ENCODE results near the gene CARMIL1. TPM values are rescaled to one million over a fixed set of nuclear protein-coding genes. Genes with fewer than 3 reads are reported as not detected.

CARMIL1 gene
- total RNA-seq, 1 experiment from 2014 or later, result 23.6 TPM

GRCh38 chr6:25407431-25407830 is 128.3 kb downstream of the CARMIL1 start:
- H3K4me2 ChIP-seq (ENCODE audit: insufficient read depth, insufficient read length, low read length), result peak overlapping the region; percentile 28

More at GRCh38 chr6:25407431-25407830, 128.3 kb downstream of the CARMIL1 start:
- H3K9ac ChIP-seq (ENCODE audit: extremely low read depth, insufficient read length, low read length), result no peak overlapping the region
- no peak overlapping the region for H3K18ac ChIP-seq (ENCODE audit: insufficient read length, low read depth, low read length)
- H3T11ph ChIP-seq (ENCODE audit: low read length), result no peak overlapping the region
- no peaks in the 10 kb centered on the region; the same call in 1 of the 2 replicates for H3K79me2 ChIP-seq (ENCODE audit: insufficient read depth, low read length)
- peaks cover 31 to 39% of the 10 kb centered on the region in 2 experiments for H3K4me1 Mint-ChIP-seq
- H4K5ac ChIP-seq (ENCODE audit: insufficient read length, low read depth, low read length), result no peak overlapping the region
- no peak overlapping the region for H2BK5ac ChIP-seq (ENCODE audit: insufficient read length, low read length)
- H2BK20ac ChIP-seq (ENCODE audit: low read depth, low read length, poor library complexity, severe bottlenecking), result no peak overlapping the region
- H3K9me3 ChIP-seq (ENCODE audit: control insufficient read depth, low read depth, low read length), result no peaks in the 10 kb centered on the region
- TF ChIP-seq CTCF (conservative IDR thresholded peaks at IDR 0.05), result no peak
- H2AK5ac ChIP-seq (ENCODE audit: insufficient read length, low read length), result no peak overlapping the region
- peak overlapping the region; percentile 50 for H3K27ac ChIP-seq (ENCODE audit: insufficient read length, low read depth, low read length)
- H3K4me1 ChIP-seq (ENCODE audit: insufficient read depth, low read length), result peaks cover 17% of the 10 kb centered on the region
- no peak overlapping the region for H3K27ac Mint-ChIP-seq
- H3K4ac ChIP-seq (ENCODE audit: low read depth, low read length), result no peak overlapping the region
- no peaks in the 10 kb centered on the region for H3K9me3 Mint-ChIP-seq
- WGBS (ENCODE audit: extremely low coverage, insufficient read length, low lambda C conversion rate), result no CpG with 5 or more reads among the region's 3 CpGs
- no peak overlapping the region for H3K14ac ChIP-seq (ENCODE audit: insufficient read depth, low read length)
- no peak overlapping the region for H2BK15ac ChIP-seq (ENCODE audit: low read depth, low read length)
- no peak overlapping the region for H3K56ac ChIP-seq (ENCODE audit: insufficient read length, low read depth, low read length)
- no peak overlapping the region for H2BK12ac ChIP-seq (ENCODE audit: insufficient read length, low read depth, low read length)
- no peak overlapping the region for H2BK120ac ChIP-seq (ENCODE audit: low read depth, low read length, poor library complexity, severe bottlenecking)
- H3K4me3 Mint-ChIP-seq, result no peak overlapping the region
- H2AFZ ChIP-seq (ENCODE audit: low read length), result no peak overlapping the region
- H4K20me1 ChIP-seq (ENCODE audit: control insufficient read depth, insufficient read depth, insufficient read length), result peaks cover 2% of the 10 kb centered on the region
- H3K23me2 ChIP-seq (ENCODE audit: insufficient read length, low read depth, low read length, poor library complexity, severe bottlenecking), result no peaks in the 10 kb centered on the region
- DNase-seq, result no peak
- H4K91ac ChIP-seq (ENCODE audit: insufficient read length, low read depth, low read length), result no peak overlapping the region
- no peak overlapping the region for H3K23ac ChIP-seq (ENCODE audit: insufficient read length, low read depth, low read length)
- no peaks in the 10 kb centered on the region for H3K79me1 ChIP-seq (ENCODE audit: insufficient read depth, low read depth, low read length, poor library complexity, severe bottlenecking)
- no peaks in the 10 kb centered on the region for H3K36me3 Mint-ChIP-seq (ENCODE audit: insufficient read depth in 1 of 3, low read depth in 3 of 3)
- H3K27me3 ChIP-seq (ENCODE audit: insufficient read depth, low read length), result no peaks in the 10 kb centered on the region
- H3K27me3 Mint-ChIP-seq (ENCODE audit: low read depth), result no peaks in the 10 kb centered on the region
- no peak overlapping the region for H4K8ac ChIP-seq (replicated peaks; ENCODE audit: insufficient read length, low read depth, low read length)

Data from H9 (cell line).